Small intestine (tissue), 7 donors: ENCODE data around the gene FBXO33. TPM values are rescaled to one million over a fixed set of nuclear protein-coding genes. Genes with fewer than 3 reads are reported as not detected.

Experiments used
- DNase-seq, 2 donors: peaks; one replicate each; pipeline versions ENCODE4 v3.0.0 to v3.0.0-alpha.2; 2013
- FAIRE-seq: peaks from 2 replicates; lab custom pipeline; 2012; peaks lifted over from hg19 to GRCh38; lab: Jason Lieb, UNC
- H3K27ac ChIP-seq, 3 donors: one replicate each; pipeline ENCODE4 v1.5.1; 2013; ENCODE audit warnings: low read length in 2 of 3, mild to moderate bottlenecking in 2 of 3, control low read depth in 1 of 3, inconsistent platforms in 1 of 3, low read depth in 1 of 3, moderate library complexity in 1 of 3
- H3K27me3 ChIP-seq, 3 donors: one replicate each; pipeline ENCODE4 v1.6.1; 2013; ENCODE audit warnings: low read length in 3 of 3, inconsistent platforms in 1 of 3; ENCODE audit not compliant: control insufficient read depth in 3 of 3, insufficient read depth in 3 of 3
- H3K36me3 ChIP-seq, 3 donors: one replicate each; pipeline ENCODE4 v1.6.1; 2013; ENCODE audit warnings: low read length in 3 of 3, inconsistent platforms in 1 of 3, low read depth in 1 of 3, mild to moderate bottlenecking in 1 of 3, moderate library complexity in 1 of 3; ENCODE audit not compliant: control insufficient read depth in 3 of 3, insufficient read depth in 2 of 3
- H3K4me1 ChIP-seq, 3 donors: one replicate each; pipeline ENCODE4 v1.6.1; 2013; ENCODE audit warnings: low read length in 2 of 3, inconsistent platforms in 1 of 3, low read depth in 1 of 3, mild to moderate bottlenecking in 1 of 3, moderate library complexity in 1 of 3; ENCODE audit not compliant: control insufficient read depth in 3 of 3, insufficient read depth in 2 of 3
- H3K4me3 ChIP-seq, 3 donors: one replicate each; pipeline ENCODE4 v1.5.1; 2013; ENCODE audit warnings: low read length in 3 of 3, control low read depth in 1 of 3, inconsistent platforms in 1 of 3, low read depth in 1 of 3, mild to moderate bottlenecking in 1 of 3, moderate library complexity in 1 of 3
- H3K9me3 ChIP-seq, 2 donors: one replicate each; pipeline ENCODE4 v1.6.1; 2013; ENCODE audit warnings: low read depth in 1 of 2, low read length in 1 of 2; ENCODE audit not compliant: control insufficient read depth in 2 of 2, insufficient read depth in 1 of 2
- WGBS, 3 donors: extraction: QIAGEN DNeasy Blood & Tissue Kit; methylation state at CpG; one replicate each; pipeline ENCODE4 v1.1.7; 2013; 5-methylcytosine and 5-hydroxymethylcytosine counted together
- polyA plus RNA-seq, 4 donors: library from polyadenylated mRNA; stranded (reverse) in 3 of 4; unstranded in 1 of 4; fragments of 200-250 nt in 3 of 4; fragments of 120-200 nt in 1 of 4; gene quantifications; one replicate each; pipeline versions ENCODE4 v1.2.1 to v1.2.3, GENCODE V29; 2013
- donor health status: healthy with polysubstance abuse.
- donor health status: control.
- donor health status: control.
- donor health status: Bipolar disorder and iron deficiency.
- donor health status: healthy.

FBXO33 gene
- polyA plus RNA-seq, 4 donors = 3.8 to 9.3 (median 4.6) TPM

GRCh38 chr14:39374851-39375250 is 57.4 kb downstream of the FBXO33 start:
- Histone ChIP-seq H3K4me1 (no peaks in the 10 kb centered on the region), H3K36me3 (peaks cover 0 to 10% (median 6%) of the 10 kb centered on the region in 3 donors), H3K9me3 (no peaks in the 10 kb centered on the region), H3K27ac (no peak overlapping the region), H3K27me3 (no peaks in the 10 kb centered on the region), H3K4me3 (no peak overlapping the region)
- DNase-seq (no peak), FAIRE-seq (no peak)

GRCh38 chr14:39372656-39373055 is 59.6 kb downstream of the FBXO33 start:
- Histone ChIP-seq H3K9me3 (no peaks in the 10 kb centered on the region), H3K27me3 (no peaks in the 10 kb centered on the region), H3K27ac (no peak overlapping the region), H3K36me3 (peaks cover 0 to 10% (median 6%) of the 10 kb centered on the region in 3 donors), H3K4me1 (no peaks in the 10 kb centered on the region), H3K4me3 (no peak overlapping the region)
- FAIRE-seq (no peak), DNase-seq (no peak)
- 95 to 100% (median 96%) methylated on average over 1 of the region's 1 CpG for WGBS, 3 donors

- H3K4me3 ChIP-seq = no peak overlapping the region
- H3K36me3 ChIP-seq = peaks cover 0 to 25% (median 6%) of the 10 kb centered on the region in 3 donors
- H3K4me1 ChIP-seq = no peaks in the 10 kb centered on the region
- DNase-seq (no peak), FAIRE-seq (no peak)
- no peak overlapping the region for H3K27ac ChIP-seq
- H3K27me3 ChIP-seq = no peaks in the 10 kb centered on the region
- WGBS, 3 donors = 94 to 97% (median 95%) methylated on average over 12 of the region's 12 CpGs
- no peaks in the 10 kb centered on the region for H3K9me3 ChIP-seq
Measured at GRCh38 chr14:39370415-39370814, 61.8 kb downstream of the FBXO33 start.

- H3K4me1 ChIP-seq = no peaks in the 10 kb centered on the region
- H3K36me3 ChIP-seq = peaks cover 2 to 26% (median 6%) of the 10 kb centered on the region in 3 donors
- H3K27ac ChIP-seq = no peak overlapping the region
- 90 to 97% (median 93%) methylated on average over 2 of the region's 2 CpGs for WGBS, 3 donors
- FAIRE-seq (no peak), DNase-seq (no peak)
- no peaks in the 10 kb centered on the region for H3K27me3 ChIP-seq
- no peak overlapping the region for H3K4me3 ChIP-seq
- peaks cover 0 to 4% of the 10 kb centered on the region in 2 donors for H3K9me3 ChIP-seq
Measured at GRCh38 chr14:39369029-39369428, 63.2 kb downstream of the FBXO33 start.

- FAIRE-seq (peak; percentile 96), DNase-seq (peak; percentile 30 to 57)
- Histone ChIP-seq H3K36me3 (peaks cover 2 to 26% (median 5%) of the 10 kb centered on the region in 3 donors), H3K4me3 (no peak overlapping the region), H3K4me1 (no peaks in the 10 kb centered on the region), H3K27me3 (no peaks in the 10 kb centered on the region), H3K9me3 (peaks cover 0 to 4% of the 10 kb centered on the region in 2 donors), H3K27ac (peak overlapping the region in 1 of 3 donors; percentile 11)
- WGBS, 3 donors = 63 to 66% (median 63%) methylated on average over 4 of the region's 4 CpGs
Measured at GRCh38 chr14:39368261-39368959, 63.8 kb downstream of the FBXO33 start.

- Histone ChIP-seq H3K27me3 (no peaks in the 10 kb centered on the region), H3K36me3 (peaks cover 2 to 29% (median 5%) of the 10 kb centered on the region in 3 donors), H3K4me1 (no peaks in the 10 kb centered on the region), H3K9me3 (peaks cover 0 to 4% of the 10 kb centered on the region in 2 donors), H3K4me3 (no peak overlapping the region), H3K27ac (no peak overlapping the region)
- DNase-seq (no peak), FAIRE-seq (no peak)
- WGBS, 3 donors = 85 to 97% (median 97%) methylated on average over 2 of the region's 2 CpGs
Measured at GRCh38 chr14:39367387-39367751, 64.9 kb downstream of the FBXO33 start.

- no peak for FAIRE-seq
- no peak overlapping the region for H3K27ac ChIP-seq
- WGBS, 3 donors = 96 to 97% (median 96%) methylated on average over 10 of the region's 10 CpGs
- no peaks in the 10 kb centered on the region for H3K27me3 ChIP-seq
- no peak for DNase-seq
- peaks cover 2 to 29% (median 5%) of the 10 kb centered on the region in 3 donors for H3K36me3 ChIP-seq
- H3K4me3 ChIP-seq = no peak overlapping the region
- H3K4me1 ChIP-seq = no peaks in the 10 kb centered on the region
- peaks cover 0 to 4% of the 10 kb centered on the region in 2 donors for H3K9me3 ChIP-seq
Measured at GRCh38 chr14:39366460-39367386, 65.5 kb downstream of the FBXO33 start.

- no peak for FAIRE-seq
- Histone ChIP-seq H3K4me1 (no peaks in the 10 kb centered on the region), H3K27me3 (no peaks in the 10 kb centered on the region), H3K27ac (no peak overlapping the region), H3K9me3 (peaks cover 0 to 4% of the 10 kb centered on the region in 2 donors), H3K36me3 (peaks cover 2 to 30% (median 2%) of the 10 kb centered on the region in 3 donors), H3K4me3 (no peak overlapping the region)
- 98 to 100% (median 100%) methylated on average over 1 of the region's 1 CpG for WGBS, 3 donors
- DNase-seq = no peak
Measured at GRCh38 chr14:39365354-39365753, 66.9 kb downstream of the FBXO33 start.
